Measurements from ENCODE around the gene WWOX.

Gene WWOX

GRCh38 chr16:78235168-78235800 is 135.8 kb downstream of the WWOX start:
- DNase-seq, result peak; percentile 34 to 81

- DNase-seq, result no peak
Observed at GRCh38 chr16:78235876-78236275, 136.4 kb downstream of the WWOX start.

- no peak for DNase-seq
Observed at GRCh38 chr16:78237841-78238240, 138.4 kb downstream of the WWOX start.

- DNase-seq, result no peak
Observed at GRCh38 chr16:78240459-78241222, 141.2 kb downstream of the WWOX start.

- DNase-seq, result no peak
Observed at GRCh38 chr16:78242239-78242630, 142.8 kb downstream of the WWOX start.

- no peak for DNase-seq
Observed at GRCh38 chr16:78244131-78244895, 144.9 kb downstream of the WWOX start.

GRCh38 chr16:78246559-78246958 is 147.1 kb downstream of the WWOX start:
- DNase-seq, result no peak

GRCh38 chr16:78249056-78249455 is 149.6 kb downstream of the WWOX start:
- DNase-seq, result no peak

- no peak for DNase-seq
Observed at GRCh38 chr16:78249832-78250231, 150.4 kb downstream of the WWOX start.

- no peak for DNase-seq
Observed at GRCh38 chr16:78251115-78251514, 151.7 kb downstream of the WWOX start.

- no peak for DNase-seq
Observed at GRCh38 chr16:78252757-78253156, 153.3 kb downstream of the WWOX start.

- DNase-seq, result no peak
Observed at GRCh38 chr16:78254841-78255240, 155.4 kb downstream of the WWOX start.

GRCh38 chr16:78256686-78257375 is 157.4 kb downstream of the WWOX start:
- no peak for DNase-seq

GRCh38 chr16:78257376-78257728 is 157.9 kb downstream of the WWOX start:
- no peak for DNase-seq

- no peak for DNase-seq
Observed at GRCh38 chr16:78258375-78259065, 159.1 kb downstream of the WWOX start.

GRCh38 chr16:78259873-78260272 is 160.4 kb downstream of the WWOX start:
- no peak for DNase-seq

- DNase-seq, result no peak
Observed at GRCh38 chr16:78264642-78265041, 165.2 kb downstream of the WWOX start.

- DNase-seq, result no peak
Observed at GRCh38 chr16:78269256-78269655, 169.8 kb downstream of the WWOX start.

- no peak for DNase-seq
Observed at GRCh38 chr16:78271981-78272380, 172.5 kb downstream of the WWOX start.

- DNase-seq, result no peak
Observed at GRCh38 chr16:78274771-78275170, 175.3 kb downstream of the WWOX start.

- no peak for DNase-seq
Observed at GRCh38 chr16:78275420-78275819, 176.0 kb downstream of the WWOX start.

- no peak for DNase-seq
Observed at GRCh38 chr16:78277321-78278055, 178.0 kb downstream of the WWOX start.

Data from inflammatory macrophage treated with lipopolysaccharide for 1 hour (primary cell).